ENCODE results near the gene LNP1. TPM values are rescaled to one million over a fixed set of nuclear protein-coding genes. Genes with fewer than 3 reads are reported as not detected.
A peak's percentile ranks its signal among the peaks of the same experiment; 100 is the strongest.

Gene LNP1
- polyA plus RNA-seq, 2 of the 4 experiments (the other 2 are of a cell fraction): 1.3 to 2.0 TPM

DNA sequence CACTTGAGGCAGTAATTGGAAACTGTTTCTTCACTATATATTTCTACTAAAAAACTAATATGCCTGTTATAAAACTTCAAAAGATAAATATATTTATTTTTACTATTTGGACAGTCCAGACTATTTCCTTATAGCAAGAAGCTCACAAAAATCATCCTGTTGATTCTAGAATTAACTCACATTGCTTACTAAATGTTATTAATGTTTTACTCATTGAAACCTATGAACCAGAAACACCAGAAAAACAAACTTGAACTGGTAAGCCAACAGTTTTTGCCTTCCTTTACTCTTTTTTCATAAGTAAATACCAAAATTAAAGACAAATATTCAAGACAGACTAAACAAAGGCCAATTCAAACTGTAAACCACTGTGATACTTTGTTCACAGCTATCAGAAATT is 26.8 kb upstream of the LNP1 start:
- no peak for TF ChIP-seq JUN (IDR thresholded peaks at IDR 0.05)
- POLR2A ChIA-PET: no interaction called here
- CTCF ChIA-PET: interaction anchor here (0.8 to 1.7 kb wide), 4 partner anchors 15 to 543 kb away, joined by 3 to 4 read pairs (median 3); no protein-coding TSS in a partner anchor
- H3K27ac ChIP-seq: no peak overlapping the region
- H3K4me3 ChIP-seq: no peak overlapping the region
- no peaks in the 10 kb centered on the region for H3K9me3 ChIP-seq
- FAIRE-seq (no peak), ATAC-seq (no peak), DNase-seq (ENCODE audit: low read depth in 1 of 2, low spot score in 1 of 2) (no peak)
- H3K4me1 ChIP-seq: no peaks in the 10 kb centered on the region
- no peak overlapping the region for H3K4me2 ChIP-seq

DNA sequence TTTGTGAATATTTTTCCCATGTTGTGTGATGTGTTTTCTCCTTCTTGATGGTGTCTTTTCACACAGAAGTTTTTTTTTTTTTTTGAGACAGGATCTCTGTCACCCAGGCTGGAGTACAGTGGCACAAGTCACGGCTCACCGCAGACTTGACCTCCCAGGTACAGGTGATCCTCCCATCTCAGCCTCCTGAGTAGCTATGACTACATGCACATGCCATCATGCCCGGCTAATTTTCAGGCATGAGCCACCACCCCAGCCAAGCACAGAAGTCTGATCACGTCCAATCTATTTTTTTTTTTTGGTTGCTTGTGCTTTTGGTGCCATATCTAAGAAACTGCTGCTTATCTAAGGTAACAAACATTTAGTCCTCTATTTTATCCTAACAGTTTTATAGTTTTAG is 25.0 kb upstream of the LNP1 start:
- no peak overlapping the region for H3K4me3 ChIP-seq
- ChIA-PET POLR2A (interaction anchor here (0.7 kb wide), 2 partner anchors 116 to 1197 kb away, joined by 3 to 4 read pairs; partner anchors contain the start of genes PCNP and TBC1D23), CTCF (interaction anchor here (0.7 to 1.4 kb wide), 3 partner anchors 10 to 22 kb away, joined by 3 to 4 read pairs (median 3); no protein-coding TSS in a partner anchor)
- H3K27ac ChIP-seq: no peak overlapping the region
- no peaks in the 10 kb centered on the region for H3K4me1 ChIP-seq
- H3K4me2 ChIP-seq: no peak overlapping the region
- H3K9me3 ChIP-seq: no peaks in the 10 kb centered on the region
- DNase-seq (ENCODE audit: low read depth in 1 of 2, low spot score in 1 of 2) (no peak), FAIRE-seq (no peak), ATAC-seq (no peak)
- TF ChIP-seq, protein P1, sequence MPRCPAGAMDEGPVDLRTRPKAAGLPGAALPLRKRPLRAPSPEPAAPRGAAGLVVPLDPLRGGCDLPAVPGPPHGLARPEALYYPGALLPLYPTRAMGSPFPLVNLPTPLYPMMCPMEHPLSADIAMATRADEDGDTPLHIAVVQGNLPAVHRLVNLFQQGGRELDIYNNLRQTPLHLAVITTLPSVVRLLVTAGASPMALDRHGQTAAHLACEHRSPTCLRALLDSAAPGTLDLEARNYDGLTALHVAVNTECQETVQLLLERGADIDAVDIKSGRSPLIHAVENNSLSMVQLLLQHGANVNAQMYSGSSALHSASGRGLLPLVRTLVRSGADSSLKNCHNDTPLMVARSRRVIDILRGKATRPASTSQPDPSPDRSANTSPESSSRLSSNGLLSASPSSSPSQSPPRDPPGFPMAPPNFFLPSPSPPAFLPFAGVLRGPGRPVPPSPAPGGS (IDR thresholded peaks at IDR 0.05): no peak
- TF ChIP-seq, protein P2, sequence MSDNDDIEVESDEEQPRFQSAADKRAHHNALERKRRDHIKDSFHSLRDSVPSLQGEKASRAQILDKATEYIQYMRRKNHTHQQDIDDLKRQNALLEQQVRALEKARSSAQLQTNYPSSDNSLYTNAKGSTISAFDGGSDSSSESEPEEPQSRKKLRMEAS (IDR thresholded peaks at IDR 0.05): no peak
- TF ChIP-seq SREBF2 (IDR thresholded peaks at IDR 0.05) (no peak), JUNB (IDR thresholded peaks at IDR 0.05) (no peak), MAZ (IDR thresholded peaks at IDR 0.05; ENCODE audit: borderline replicate concordance, low read depth, low read length) (no peak), POLR2AphosphoS2 (conservative IDR thresholded peaks at IDR 0.05; ENCODE audit: low read length) (no peak), HDAC2 (IDR thresholded peaks at IDR 0.05) (no peak), RAD21 (conservative IDR thresholded peaks at IDR 0.05 in 1 of 2, IDR thresholded peaks at IDR 0.05 in 1 of 2) (no peak)
- TF ChIP-seq, protein P3, sequence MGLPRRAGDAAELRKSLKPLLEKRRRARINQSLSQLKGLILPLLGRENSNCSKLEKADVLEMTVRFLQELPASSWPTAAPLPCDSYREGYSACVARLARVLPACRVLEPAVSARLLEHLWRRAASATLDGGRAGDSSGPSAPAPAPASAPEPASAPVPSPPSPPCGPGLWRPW (IDR thresholded peaks at IDR 0.05): no peak
- 97% methylated on average over 4 of the region's 4 CpGs for WGBS (ENCODE audit: missing lambda C conversion rate)

DNA sequence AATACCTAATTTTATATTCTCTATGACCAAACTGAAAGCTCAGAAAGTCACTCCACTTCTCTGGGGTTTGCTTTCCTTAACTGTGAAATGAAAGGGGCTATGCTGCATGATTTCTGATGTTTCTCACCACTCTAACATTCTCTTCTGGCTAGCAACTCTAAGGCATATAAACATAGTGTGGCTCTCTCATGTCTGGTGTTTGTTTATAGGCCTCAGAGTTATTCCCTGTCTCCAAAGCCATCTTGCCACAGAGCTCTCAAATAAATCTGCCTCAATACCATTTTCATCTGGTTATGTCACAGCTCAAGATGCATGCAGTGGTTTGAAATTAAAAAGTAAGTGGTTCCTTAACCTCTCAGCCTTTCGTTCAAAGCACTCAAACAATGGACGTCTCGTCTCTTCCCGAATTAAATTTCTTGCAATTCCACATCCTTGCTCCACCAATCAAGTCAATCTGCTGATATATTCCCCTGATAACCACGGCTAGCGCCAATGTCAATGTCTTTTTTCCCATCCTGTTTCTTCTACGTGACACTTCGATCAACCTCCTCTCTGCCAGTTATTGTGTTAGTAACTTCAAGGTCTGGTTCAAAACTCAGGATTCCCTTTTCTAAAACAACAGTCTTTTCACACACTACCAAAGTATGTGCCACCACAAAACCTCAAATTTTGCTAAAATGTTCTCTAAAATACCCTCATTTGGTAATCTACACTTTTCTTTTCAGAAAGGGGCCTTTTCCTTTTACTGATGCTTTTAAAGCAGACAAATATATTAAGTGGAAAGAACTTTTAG is 16.4 kb upstream of the LNP1 start:
- no peak for DNase-seq (ENCODE audit: low read depth in 1 of 2, low spot score in 1 of 2)
- Histone ChIP-seq H3K27ac (no peak overlapping the region), H3K4me2 (no peak overlapping the region), H3K4me3 (no peak overlapping the region), H3K9me3 (peaks cover 11% of the 10 kb centered on the region; the same call in 2 of the 3 replicates), H3K4me1 (peaks cover 21% of the 10 kb centered on the region)
- WGBS (ENCODE audit: missing lambda C conversion rate): 83% methylated on average over 8 of the region's 8 CpGs
- FAIRE-seq: peak; percentile 36
- ChIA-PET POLR2A (interaction anchor here (1.5 kb wide), 1 partner anchor 16 kb away, joined by 6 read pairs; the partner anchor contains the start of genes LNP1 and TOMM70), CTCF (interaction anchor here (1.0 kb wide), 1 partner anchor 14 kb away, joined by 3 read pairs; no protein-coding TSS in a partner anchor)
- no peak for ATAC-seq
- TF ChIP-seq, protein P4, sequence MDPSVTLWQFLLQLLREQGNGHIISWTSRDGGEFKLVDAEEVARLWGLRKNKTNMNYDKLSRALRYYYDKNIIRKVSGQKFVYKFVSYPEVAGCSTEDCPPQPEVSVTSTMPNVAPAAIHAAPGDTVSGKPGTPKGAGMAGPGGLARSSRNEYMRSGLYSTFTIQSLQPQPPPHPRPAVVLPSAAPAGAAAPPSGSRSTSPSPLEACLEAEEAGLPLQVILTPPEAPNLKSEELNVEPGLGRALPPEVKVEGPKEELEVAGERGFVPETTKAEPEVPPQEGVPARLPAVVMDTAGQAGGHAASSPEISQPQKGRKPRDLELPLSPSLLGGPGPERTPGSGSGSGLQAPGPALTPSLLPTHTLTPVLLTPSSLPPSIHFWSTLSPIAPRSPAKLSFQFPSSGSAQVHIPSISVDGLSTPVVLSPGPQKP (IDR thresholded peaks at IDR 0.05; ENCODE audit: low read depth, low read length): no peak
- TF ChIP-seq ESRRA (IDR thresholded peaks at IDR 0.05; ENCODE audit: borderline replicate concordance, low read length) (no peak), CBX2 (IDR thresholded peaks at IDR 0.05; ENCODE audit: borderline replicate concordance, low read depth) (no peak), ZNF302 (CRISPR knock-in tag; IDR thresholded peaks at IDR 0.05) (no peak), GATA3 (IDR thresholded peaks at IDR 0.05; ENCODE audit: borderline replicate concordance) (no peak), HDAC2 (IDR thresholded peaks at IDR 0.05) (no peak), SMC3 (IDR thresholded peaks at IDR 0.05) (no peak), PBX3 (IDR thresholded peaks at IDR 0.05) (no peak), ZFP36 (IDR thresholded peaks at IDR 0.05; ENCODE audit: borderline replicate concordance, partially characterized antibody) (no peak), MAFK (IDR thresholded peaks at IDR 0.05; ENCODE audit: partially characterized antibody) (no peak)
- TF ChIP-seq, protein P3 (IDR thresholded peaks at IDR 0.05): no peak
- TF ChIP-seq, protein P5, sequence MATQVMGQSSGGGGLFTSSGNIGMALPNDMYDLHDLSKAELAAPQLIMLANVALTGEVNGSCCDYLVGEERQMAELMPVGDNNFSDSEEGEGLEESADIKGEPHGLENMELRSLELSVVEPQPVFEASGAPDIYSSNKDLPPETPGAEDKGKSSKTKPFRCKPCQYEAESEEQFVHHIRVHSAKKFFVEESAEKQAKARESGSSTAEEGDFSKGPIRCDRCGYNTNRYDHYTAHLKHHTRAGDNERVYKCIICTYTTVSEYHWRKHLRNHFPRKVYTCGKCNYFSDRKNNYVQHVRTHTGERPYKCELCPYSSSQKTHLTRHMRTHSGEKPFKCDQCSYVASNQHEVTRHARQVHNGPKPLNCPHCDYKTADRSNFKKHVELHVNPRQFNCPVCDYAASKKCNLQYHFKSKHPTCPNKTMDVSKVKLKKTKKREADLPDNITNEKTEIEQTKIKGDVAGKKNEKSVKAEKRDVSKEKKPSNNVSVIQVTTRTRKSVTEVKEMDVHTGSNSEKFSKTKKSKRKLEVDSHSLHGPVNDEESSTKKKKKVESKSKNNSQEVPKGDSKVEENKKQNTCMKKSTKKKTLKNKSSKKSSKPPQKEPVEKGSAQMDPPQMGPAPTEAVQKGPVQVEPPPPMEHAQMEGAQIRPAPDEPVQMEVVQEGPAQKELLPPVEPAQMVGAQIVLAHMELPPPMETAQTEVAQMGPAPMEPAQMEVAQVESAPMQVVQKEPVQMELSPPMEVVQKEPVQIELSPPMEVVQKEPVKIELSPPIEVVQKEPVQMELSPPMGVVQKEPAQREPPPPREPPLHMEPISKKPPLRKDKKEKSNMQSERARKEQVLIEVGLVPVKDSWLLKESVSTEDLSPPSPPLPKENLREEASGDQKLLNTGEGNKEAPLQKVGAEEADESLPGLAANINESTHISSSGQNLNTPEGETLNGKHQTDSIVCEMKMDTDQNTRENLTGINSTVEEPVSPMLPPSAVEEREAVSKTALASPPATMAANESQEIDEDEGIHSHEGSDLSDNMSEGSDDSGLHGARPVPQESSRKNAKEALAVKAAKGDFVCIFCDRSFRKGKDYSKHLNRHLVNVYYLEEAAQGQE (IDR thresholded peaks at IDR 0.05): no peak
- TF ChIP-seq, protein P6, sequence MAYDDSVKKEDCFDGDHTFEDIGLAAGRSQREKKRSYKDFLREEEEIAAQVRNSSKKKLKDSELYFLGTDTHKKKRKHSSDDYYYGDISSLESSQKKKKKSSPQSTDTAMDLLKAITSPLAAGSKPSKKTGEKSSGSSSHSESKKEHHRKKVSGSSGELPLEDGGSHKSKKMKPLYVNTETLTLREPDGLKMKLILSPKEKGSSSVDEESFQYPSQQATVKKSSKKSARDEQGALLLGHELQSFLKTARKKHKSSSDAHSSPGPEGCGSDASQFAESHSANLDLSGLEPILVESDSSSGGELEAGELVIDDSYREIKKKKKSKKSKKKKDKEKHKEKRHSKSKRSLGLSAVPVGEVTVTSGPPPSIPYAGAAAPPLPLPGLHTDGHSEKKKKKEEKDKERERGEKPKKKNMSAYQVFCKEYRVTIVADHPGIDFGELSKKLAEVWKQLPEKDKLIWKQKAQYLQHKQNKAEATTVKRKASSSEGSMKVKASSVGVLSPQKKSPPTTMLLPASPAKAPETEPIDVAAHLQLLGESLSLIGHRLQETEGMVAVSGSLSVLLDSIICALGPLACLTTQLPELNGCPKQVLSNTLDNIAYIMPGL (CRISPR knock-in tag; IDR thresholded peaks at IDR 0.05; ENCODE audit: borderline replicate concordance): no peak
